Thyroid gland (tissue), 4 donors: ENCODE measurements around the gene KIAA0408.
"Not testable (repeated sequence)": the region's sequence is repeated elsewhere in the genome, so short reads cannot be mapped to it uniquely, and the experiment has no call there.

ENCODE experiments used
- CTCF ChIP-seq, 6 experiments: fragments of 200-600 bp in 3 of 6; fragments of 450-650 bp in 3 of 6; sonication (generic) in 3 of 6; IDR thresholded peaks; one replicate each; pipeline ENCODE4 v1.5.1; 2016 to 2019; ENCODE audit warnings: antibody characterized with exemption in 6 of 6, mild to moderate bottlenecking in 2 of 6, inconsistent platforms in 1 of 6, moderate library complexity in 1 of 6
- POLR2A ChIP-seq, 2 donors: fragments of 450-650 bp; IDR thresholded peaks; one replicate each; pipeline ENCODE4 v1.6.1; 2017; ENCODE audit warnings: antibody characterized with exemption in 2 of 2, mild to moderate bottlenecking in 2 of 2, moderate library complexity in 1 of 2

DNA sequence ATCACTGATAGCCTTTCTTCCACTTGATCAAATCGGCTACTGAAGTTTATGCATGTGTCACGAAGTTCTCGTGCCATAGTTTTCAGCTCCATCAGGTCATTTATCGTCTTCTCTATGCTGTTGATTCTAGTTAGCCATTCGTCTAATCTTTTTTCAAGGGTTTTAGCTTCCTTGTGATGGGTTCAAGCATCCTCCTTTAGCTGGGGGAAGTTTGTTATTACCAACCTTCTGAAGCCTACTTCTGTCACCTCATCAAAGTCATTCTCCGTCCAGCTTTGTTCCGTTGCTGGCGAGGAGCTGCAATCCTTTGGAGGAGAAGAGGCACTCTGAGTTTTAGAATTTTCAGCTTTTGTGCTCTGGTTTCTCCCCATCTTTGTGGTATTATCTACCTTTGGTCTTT is 47.2 kb downstream of the KIAA0408 start:
- not testable (repeated sequence) for TF ChIP-seq POLR2A, CTCF (IDR thresholded peaks at IDR 0.05)
